Diencephalon (tissue), 1 donor: ENCODE data around the gene BARX2. TPM values are rescaled to one million over a fixed set of nuclear protein-coding genes. Genes with fewer than 3 reads are reported as not detected.

Source experiments
- total RNA-seq: library from RNA; depleted of rRNA; stranded (reverse); fragments of >200 nt; gene quantifications from one replicate; pipeline ENCODE4 v1.2.3, GENCODE V29; 2014

Gene BARX2
- 0.23 TPM for total RNA-seq

DNA sequence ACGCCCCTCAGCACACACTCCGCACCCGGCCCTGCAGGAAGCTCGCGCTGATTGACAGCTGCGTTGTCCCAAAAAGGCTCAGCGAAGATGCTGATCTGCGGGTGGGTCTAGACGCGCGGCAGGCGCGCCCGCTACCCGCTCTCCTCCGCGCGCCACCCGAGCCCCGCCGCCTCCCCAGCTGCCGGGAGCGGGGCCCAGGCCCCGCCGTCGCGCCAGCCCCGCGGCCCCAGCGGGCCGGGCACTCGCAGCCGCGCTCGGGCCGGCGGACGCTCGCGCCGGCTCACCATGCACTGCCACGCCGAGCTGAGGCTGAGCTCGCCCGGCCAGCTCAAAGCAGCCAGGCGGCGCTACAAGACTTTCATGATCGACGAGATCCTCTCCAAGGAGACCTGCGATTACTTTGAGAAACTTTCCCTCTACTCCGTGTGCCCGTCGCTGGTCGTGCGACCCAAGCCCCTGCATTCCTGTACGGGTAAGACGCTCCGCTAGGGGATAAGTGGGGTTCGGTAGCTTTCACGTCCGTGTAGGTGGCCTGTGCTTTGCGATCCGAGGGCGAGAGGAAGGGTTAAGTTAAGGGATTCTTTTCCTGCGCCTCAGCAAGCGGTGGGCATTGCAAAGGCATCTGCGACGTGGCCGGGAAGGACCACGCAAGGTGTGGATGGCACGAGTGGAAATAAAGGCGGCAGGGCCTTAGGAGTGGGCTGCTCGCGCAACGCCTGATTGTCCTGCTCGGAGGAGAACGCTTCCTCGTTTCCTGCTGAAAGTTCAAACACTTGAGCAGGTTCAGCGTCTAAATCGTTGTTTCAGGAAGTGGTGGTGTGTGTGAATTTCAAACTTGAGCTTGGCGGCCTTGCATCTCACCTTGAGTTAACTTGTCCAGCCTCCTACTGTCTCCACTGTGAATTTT, at the start of gene BARX2:
Gene BARX2, plus strand, starts transcription at position 98 of the 907 bp plus-strand sequence. Its CDS starts 188 bp downstream, at position 286.

Other genes with a start within 250 kb of the BARX2 start
- gene ARHGAP32, start 183.5 kb upstream of the BARX2 start, total RNA-seq = 79.6 TPM